Measurements from ENCODE around the gene MN1.
A peak's percentile ranks its signal among the peaks of the same experiment; 100 is the strongest.

GRCh38 chr22:27804470-27805297 lies 3.1 kb upstream of the MN1 start:
- TF ChIP-seq REST (IDR thresholded peaks at IDR 0.05; ENCODE audit: unreplicated experiment): no peak
- TF ChIP-seq CTCF (conservative IDR thresholded peaks at IDR 0.05; ENCODE audit: low read depth in 2 of 2): peak; percentile 77 to 84
- peak; percentile 43 for TF ChIP-seq EZH2 (IDR thresholded peaks at IDR 0.05; ENCODE audit: low read depth, unreplicated experiment)
